Fibroblast of pulmonary artery (primary cell): ENCODE results near the gene GRIN2A.

Experiments used
- DNase-seq: peaks from one replicate; pipeline ENCODE4 v3.0.0-alpha.2; 2010; ENCODE audit warnings: low read depth
- H3K4me3 ChIP-seq: replicated peaks from 2 replicates; pipeline ENCODE4 v1.5.1; 2011; ENCODE audit warnings: low read depth, mild to moderate bottlenecking, control low read depth, low read length, moderate library complexity
- TF ChIP-seq, protein P1 (sequence below): IDR thresholded peaks from 2 replicates; pipeline ENCODE4 v1.5.1; 2011; ENCODE audit warnings: mild to moderate bottlenecking, control low read depth, low read length, inconsistent platforms; ENCODE audit errors: missing control alignments

The GRIN2A gene

GRCh38 chr16:10188236-10188635 is 6.0 kb upstream of the GRIN2A start:
- TF ChIP-seq, protein P1, sequence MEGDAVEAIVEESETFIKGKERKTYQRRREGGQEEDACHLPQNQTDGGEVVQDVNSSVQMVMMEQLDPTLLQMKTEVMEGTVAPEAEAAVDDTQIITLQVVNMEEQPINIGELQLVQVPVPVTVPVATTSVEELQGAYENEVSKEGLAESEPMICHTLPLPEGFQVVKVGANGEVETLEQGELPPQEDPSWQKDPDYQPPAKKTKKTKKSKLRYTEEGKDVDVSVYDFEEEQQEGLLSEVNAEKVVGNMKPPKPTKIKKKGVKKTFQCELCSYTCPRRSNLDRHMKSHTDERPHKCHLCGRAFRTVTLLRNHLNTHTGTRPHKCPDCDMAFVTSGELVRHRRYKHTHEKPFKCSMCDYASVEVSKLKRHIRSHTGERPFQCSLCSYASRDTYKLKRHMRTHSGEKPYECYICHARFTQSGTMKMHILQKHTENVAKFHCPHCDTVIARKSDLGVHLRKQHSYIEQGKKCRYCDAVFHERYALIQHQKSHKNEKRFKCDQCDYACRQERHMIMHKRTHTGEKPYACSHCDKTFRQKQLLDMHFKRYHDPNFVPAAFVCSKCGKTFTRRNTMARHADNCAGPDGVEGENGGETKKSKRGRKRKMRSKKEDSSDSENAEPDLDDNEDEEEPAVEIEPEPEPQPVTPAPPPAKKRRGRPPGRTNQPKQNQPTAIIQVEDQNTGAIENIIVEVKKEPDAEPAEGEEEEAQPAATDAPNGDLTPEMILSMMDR, result no peak
- DNase-seq, result no peak
- no peak overlapping the region for H3K4me3 ChIP-seq

DNA sequence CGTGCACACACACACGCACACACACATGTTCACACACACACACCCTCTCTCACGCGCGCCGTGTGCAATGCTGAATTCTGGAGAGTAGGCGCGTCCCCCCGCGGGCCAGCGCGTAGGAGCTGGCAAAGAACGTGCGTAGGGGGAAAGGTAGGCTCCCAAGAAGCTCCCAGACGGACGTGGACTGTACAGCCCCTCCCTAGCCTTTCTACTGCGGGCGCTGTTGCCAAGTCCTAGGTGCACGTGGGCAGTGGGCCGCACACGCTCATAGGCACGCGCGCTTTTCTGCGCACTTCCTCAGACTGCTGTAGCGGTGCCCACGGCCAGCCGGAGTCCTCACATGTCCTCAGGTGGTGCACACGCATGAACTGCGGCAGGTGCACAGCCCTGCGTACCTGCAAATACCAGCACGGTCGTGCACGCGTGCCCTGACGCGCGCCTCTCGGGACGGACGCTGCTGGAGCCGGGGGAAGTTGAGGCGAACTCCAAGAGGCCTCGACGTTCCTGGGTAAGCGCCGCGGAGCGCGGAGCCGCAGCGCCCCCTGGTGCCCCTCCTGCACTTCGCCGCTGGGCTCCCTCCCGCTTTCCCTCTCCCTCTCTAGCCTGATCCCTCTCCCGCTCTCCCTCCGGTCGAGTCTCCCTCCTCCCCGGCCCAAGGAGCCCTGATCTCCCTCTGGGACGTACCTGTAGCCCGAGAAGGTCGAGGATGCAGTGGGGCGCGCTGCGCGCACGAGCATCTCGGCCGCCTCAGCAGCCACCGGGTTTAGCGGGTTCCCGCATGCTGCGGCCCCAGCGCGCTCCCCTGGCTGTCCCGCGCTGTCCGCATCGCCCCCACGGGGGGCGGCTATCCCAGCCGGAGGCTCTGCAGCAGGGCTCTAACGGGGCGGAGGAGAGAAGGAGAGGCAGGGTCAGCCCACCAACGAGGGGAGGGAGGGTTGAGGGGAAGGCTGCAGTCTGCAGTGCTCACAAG is 749 bp downstream of the GRIN2A start:
- H3K4me3 ChIP-seq, result no peak overlapping the region
- peak; percentile 54 for DNase-seq
- TF ChIP-seq, protein P1, result peak; percentile 64

GRCh38 chr16:10180771-10181163 is 1.5 kb downstream of the GRIN2A start:
- H3K4me3 ChIP-seq, result no peak overlapping the region
- DNase-seq, result peak; percentile 2

GRCh38 chr16:10180042-10180770 is 2.0 kb downstream of the GRIN2A start:
- no peak for DNase-seq
- no peak overlapping the region for H3K4me3 ChIP-seq
- TF ChIP-seq, protein P1, result no peak

More at GRCh38 chr16:10180771-10181163, 1.5 kb downstream of the GRIN2A start:
- TF ChIP-seq, protein P1, result peak; percentile 17

DNA sequence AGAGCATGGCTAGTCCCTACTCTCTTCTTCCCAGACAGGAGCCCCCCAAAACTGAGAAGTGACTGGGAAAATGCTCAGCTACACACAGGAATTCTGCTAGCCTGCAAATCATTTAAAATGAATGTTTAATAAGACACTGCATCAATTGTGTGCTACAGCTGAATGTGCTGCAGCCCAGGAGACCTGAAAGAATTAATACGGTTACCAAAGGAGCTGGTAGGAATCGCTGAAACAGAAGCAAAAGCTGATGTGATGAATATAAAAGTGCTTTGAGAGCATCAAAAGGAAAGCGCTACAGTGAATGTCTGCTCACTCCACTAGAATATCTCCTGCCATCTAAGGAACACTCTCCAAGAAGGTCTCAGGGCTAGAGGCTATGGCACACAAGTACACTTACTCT is 3.7 kb downstream of the GRIN2A start:
- no peak overlapping the region for H3K4me3 ChIP-seq
- TF ChIP-seq, protein P1, result no peak
- DNase-seq, result no peak

- TF ChIP-seq, protein P1, result no peak
- no peak overlapping the region for H3K4me3 ChIP-seq
- no peak for DNase-seq
These were observed 4.1 kb downstream of the GRIN2A start for GRCh38 chr16:10178080-10178479.
